Kidney (tissue), 14 donors: Measurements from ENCODE around the gene NRXN3. TPM values are rescaled to one million over a fixed set of nuclear protein-coding genes. Genes with fewer than 3 reads are reported as not detected.

Source experiments
- DNase-seq, 5 donors: peaks; one replicate each; pipeline ENCODE4 v3.0.0-alpha.2; 2013 to 2020
- FAIRE-seq: peaks from 2 replicates; lab custom pipeline; 2012; peaks lifted over from hg19 to GRCh38; lab: Jason Lieb, UNC
- H3K27ac ChIP-seq, 2 donors: one replicate each; pipeline ENCODE4 v1.7.0; 2013; ENCODE audit warnings: low read depth in 2 of 2, low read length in 2 of 2, inconsistent platforms in 1 of 2
- H3K27me3 ChIP-seq: one replicate; pipeline ENCODE4 v1.7.1; 2013; ENCODE audit warnings: low read length, inconsistent platforms; ENCODE audit not compliant: control insufficient read depth, insufficient read depth
- H3K36me3 ChIP-seq, 3 donors: one replicate each; pipeline versions ENCODE4 v1.7.0 to v1.7.1; 2013; ENCODE audit warnings: low read length in 3 of 3, control low read depth in 1 of 3, inconsistent platforms in 1 of 3; ENCODE audit not compliant: insufficient read depth in 3 of 3, control insufficient read depth in 2 of 3
- H3K4me1 ChIP-seq, 3 donors: one replicate each; pipeline versions ENCODE4 v1.7.0 to v1.7.1; 2013; ENCODE audit warnings: low read length in 3 of 3, inconsistent platforms in 1 of 3, low read depth in 1 of 3; ENCODE audit not compliant: control insufficient read depth in 2 of 3, insufficient read depth in 2 of 3
- H3K4me3 ChIP-seq, 3 donors: one replicate each; pipeline versions ENCODE4 v1.7.0 to v1.8.1; 2013; ENCODE audit warnings: low read length in 3 of 3, control low read depth in 1 of 3, inconsistent platforms in 1 of 3
- H3K9ac ChIP-seq, 3 donors: one replicate each; pipeline versions ENCODE4 v1.7.0 to v1.7.1; 2013; ENCODE audit warnings: low read length in 3 of 3, control low read depth in 1 of 3, inconsistent platforms in 1 of 3
- H3K9me3 ChIP-seq, 3 donors: one replicate each; pipeline versions ENCODE4 v1.7.0 to v1.7.1; 2013; ENCODE audit warnings: low read length in 3 of 3, control low read depth in 1 of 3, inconsistent platforms in 1 of 3; ENCODE audit not compliant: control insufficient read depth in 2 of 3, insufficient read depth in 1 of 3
- intact Hi-C: fragments of 100-400 bp; cut with DNase I; formaldehyde crosslinking; loops from one replicate; pipeline ENCODE4 v1.11.1; 2022
- polyA plus RNA-seq: library from polyadenylated mRNA; stranded (reverse); fragments of 350-450 nt; fragmentation: Illumina TruSeq; extraction: RNeasy Lipid Tissue Mini Kit (QIAGEN cat#74804); gene quantifications from one replicate; pipeline ENCODE4 v1.2.3, GENCODE V29; 2014; ENCODE audit warnings: low read depth, low replicate concordance; ENCODE audit not compliant: insufficient read depth
- total RNA-seq: library from RNA; stranded (reverse); fragmentation: NEBNext Ultra II Directional; extraction: Animal tissue kit (Norgen Biotek cat#: 25700); gene quantifications from one replicate; pipeline ENCODE4 v1.2.1, GENCODE V29; 2021
- TF ChIP-seq, protein P1 (sequence below): IDR thresholded peaks from 3 replicates; pipeline ENCODE4 v1.5.1; 2012; ENCODE audit warnings: mild to moderate bottlenecking, moderate library complexity, borderline replicate concordance; ENCODE audit not compliant: insufficient read depth; ENCODE audit errors: extremely low read depth
- donor health status: control.
- donor health status: control.
- donor health status: control.
- donor health status: control.
- donor health status: control.
- donor health status: DM: yes; HTN: yes; CAD: no.
- donor health status: Normal renal cell carcinoma (clear cell type).

Gene NRXN3
- total and polyA plus RNA-seq, 2 donors from 2014 or later, result 1.5 to 2.4 TPM

- peaks cover 0 to 5% (median 3%) of the 10 kb centered on the region in 3 donors for H3K4me1 ChIP-seq
- no peak overlapping the region for H3K4me3 ChIP-seq
- FAIRE-seq (no peak), DNase-seq (no peak)
- H3K27ac ChIP-seq, result no peak overlapping the region
- no peaks in the 10 kb centered on the region for H3K27me3 ChIP-seq
- TF ChIP-seq, protein P1, sequence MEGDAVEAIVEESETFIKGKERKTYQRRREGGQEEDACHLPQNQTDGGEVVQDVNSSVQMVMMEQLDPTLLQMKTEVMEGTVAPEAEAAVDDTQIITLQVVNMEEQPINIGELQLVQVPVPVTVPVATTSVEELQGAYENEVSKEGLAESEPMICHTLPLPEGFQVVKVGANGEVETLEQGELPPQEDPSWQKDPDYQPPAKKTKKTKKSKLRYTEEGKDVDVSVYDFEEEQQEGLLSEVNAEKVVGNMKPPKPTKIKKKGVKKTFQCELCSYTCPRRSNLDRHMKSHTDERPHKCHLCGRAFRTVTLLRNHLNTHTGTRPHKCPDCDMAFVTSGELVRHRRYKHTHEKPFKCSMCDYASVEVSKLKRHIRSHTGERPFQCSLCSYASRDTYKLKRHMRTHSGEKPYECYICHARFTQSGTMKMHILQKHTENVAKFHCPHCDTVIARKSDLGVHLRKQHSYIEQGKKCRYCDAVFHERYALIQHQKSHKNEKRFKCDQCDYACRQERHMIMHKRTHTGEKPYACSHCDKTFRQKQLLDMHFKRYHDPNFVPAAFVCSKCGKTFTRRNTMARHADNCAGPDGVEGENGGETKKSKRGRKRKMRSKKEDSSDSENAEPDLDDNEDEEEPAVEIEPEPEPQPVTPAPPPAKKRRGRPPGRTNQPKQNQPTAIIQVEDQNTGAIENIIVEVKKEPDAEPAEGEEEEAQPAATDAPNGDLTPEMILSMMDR, result no peak
- H3K36me3 ChIP-seq, result no peaks in the 10 kb centered on the region
- H3K9ac ChIP-seq, result no peak overlapping the region
- H3K9me3 ChIP-seq, result no peaks in the 10 kb centered on the region
- intact Hi-C loops, result no loop called here
These were observed 1523.8 kb downstream of the NRXN3 start for GRCh38 chr14:79693935-79694334.

GRCh38 chr14:79695307-79695706, 1525.1 kb downstream of the NRXN3 start:
- Histone ChIP-seq H3K9ac (no peak overlapping the region), H3K4me3 (no peak overlapping the region), H3K27ac (no peak overlapping the region), H3K27me3 (no peaks in the 10 kb centered on the region), H3K36me3 (no peaks in the 10 kb centered on the region), H3K9me3 (no peaks in the 10 kb centered on the region), H3K4me1 (peaks cover 0 to 5% (median 3%) of the 10 kb centered on the region in 3 donors)
- intact Hi-C loops, result no loop called here
- no peak for FAIRE-seq
- no peak for DNase-seq
- TF ChIP-seq, protein P1, result no peak

GRCh38 chr14:79698298-79698711, 1528.1 kb downstream of the NRXN3 start:
- intact Hi-C loops, result no loop called here
- Histone ChIP-seq H3K27me3 (no peaks in the 10 kb centered on the region), H3K9me3 (no peaks in the 10 kb centered on the region), H3K36me3 (no peaks in the 10 kb centered on the region), H3K9ac (no peak overlapping the region), H3K27ac (no peak overlapping the region), H3K4me3 (no peak overlapping the region), H3K4me1 (peaks cover 0 to 5% (median 3%) of the 10 kb centered on the region in 3 donors)
- TF ChIP-seq, protein P1, result no peak
- FAIRE-seq, result no peak
- DNase-seq, result peak in 2 of 5 donors; percentile 93

- TF ChIP-seq, protein P1, result no peak
- Histone ChIP-seq H3K4me3 (no peak overlapping the region), H3K4me1 (peaks cover 0 to 5% (median 3%) of the 10 kb centered on the region in 3 donors), H3K27me3 (no peaks in the 10 kb centered on the region), H3K27ac (no peak overlapping the region), H3K36me3 (no peaks in the 10 kb centered on the region), H3K9ac (no peak overlapping the region), H3K9me3 (no peaks in the 10 kb centered on the region)
- intact Hi-C loops, result no loop called here
- FAIRE-seq (no peak), DNase-seq (no peak)
These were observed 1529.0 kb downstream of the NRXN3 start for GRCh38 chr14:79699206-79699605.
